Measurements from ENCODE around the gene GLP2R.

GRCh38 chr17:9825641-9826150, at the start of gene GLP2R:
- TF ChIP-seq CTCF (IDR thresholded peaks at IDR 0.05; ENCODE audit: poor library complexity, severe bottlenecking) (no peak), EP300 (conservative IDR thresholded peaks at IDR 0.05; ENCODE audit: poor library complexity, severe bottlenecking) (no peak)
